ENCODE data around the gene KCNQ2. TPM values are rescaled to one million over a fixed set of nuclear protein-coding genes. Genes with fewer than 3 reads are reported as not detected.

Gene KCNQ2
- total and polyA plus RNA-seq, 2 donors = 0.14 to 2.1 TPM

DNA sequence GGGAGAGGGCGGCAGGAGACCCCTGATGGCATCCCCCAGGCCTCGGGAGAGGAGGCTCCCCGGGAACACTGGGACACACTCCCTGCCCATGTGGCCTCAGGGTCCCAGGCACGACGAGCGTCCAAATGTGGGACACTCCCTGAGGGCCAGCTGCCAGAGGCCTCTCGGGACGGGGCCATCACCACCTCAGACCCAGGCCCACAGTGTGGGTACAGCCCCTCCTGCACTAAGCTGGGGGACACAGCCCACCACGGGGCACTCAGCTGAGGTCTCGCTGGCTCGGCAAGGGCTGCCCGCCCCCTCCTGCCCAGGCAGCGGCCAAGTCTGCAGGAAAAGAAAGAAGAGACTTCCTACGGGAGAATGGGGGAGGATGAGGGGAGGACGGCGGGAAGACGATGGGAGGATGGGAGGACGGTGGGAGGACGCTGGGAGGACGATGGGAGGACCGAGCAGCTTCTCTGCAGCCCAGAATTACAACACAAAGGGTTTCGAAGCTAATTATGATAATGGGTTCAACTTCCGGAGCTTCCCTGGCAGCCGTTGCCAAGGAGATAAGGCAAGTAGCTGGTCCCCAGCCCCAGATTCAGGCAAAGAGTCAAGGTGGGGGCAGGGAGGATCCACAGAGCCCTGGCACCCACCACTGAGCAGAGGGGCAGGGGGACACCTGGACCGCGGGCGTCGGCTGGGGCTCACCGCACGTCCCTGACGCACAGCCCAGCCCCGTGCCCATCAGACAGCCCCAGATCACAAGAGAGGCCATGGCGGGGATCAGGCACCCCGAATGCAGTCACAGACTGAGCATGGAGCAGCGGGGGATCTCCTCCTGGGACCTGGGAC, 17.5 kb downstream of the KCNQ2 start:
- DNase-seq (ENCODE audit: extremely low spot score) = no peak
- Histone ChIP-seq H3K36me3 (ENCODE audit: insufficient read depth) (no peaks in the 10 kb centered on the region), H3K27ac (ENCODE audit: low read depth) (no peak overlapping the region), H3K4me1 (ENCODE audit: insufficient read depth) (no peaks in the 10 kb centered on the region), H3K4me3 (ENCODE audit: low read depth, low read length) (no peak overlapping the region)
- whole genome bisulfite sequencing = 40% methylated on average over 35 of the region's 35 CpGs

DNA sequence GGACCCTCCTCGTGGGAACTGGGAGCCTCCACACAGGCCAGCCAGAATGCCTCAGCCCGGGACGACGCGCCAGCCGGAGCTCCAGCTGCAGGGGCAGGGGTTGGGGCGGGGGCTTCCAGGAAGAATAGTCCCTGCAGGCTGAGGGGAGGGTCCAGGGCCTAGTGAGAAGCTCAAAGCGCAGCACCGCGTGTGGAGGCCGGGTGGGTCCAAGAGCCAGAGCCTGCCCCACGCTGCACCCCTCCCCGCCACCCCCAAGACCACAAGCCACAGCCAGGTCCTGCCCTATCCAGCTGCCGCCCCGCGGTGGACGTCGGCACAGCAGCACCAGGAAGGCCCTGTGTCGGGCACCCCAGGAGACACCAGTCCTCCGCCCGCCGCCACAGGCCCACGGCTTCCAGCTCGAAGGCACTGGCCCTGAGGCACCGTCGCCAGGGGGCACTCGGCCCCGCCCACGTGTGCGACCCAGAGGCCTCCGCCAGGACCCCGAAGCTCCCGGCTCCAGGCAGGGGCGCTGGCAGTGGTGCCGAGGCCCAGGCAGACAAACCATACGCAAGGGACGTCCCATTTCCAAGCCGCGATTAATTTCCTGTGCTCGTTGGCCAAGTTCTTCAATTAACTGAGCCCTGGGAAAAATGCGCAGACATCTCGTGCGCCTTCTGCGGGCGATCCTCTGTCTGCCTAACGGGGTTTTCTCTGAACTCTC, 19.5 kb downstream of the KCNQ2 start:
- Histone ChIP-seq H3K4me3 (ENCODE audit: low read depth, low read length) (no peak overlapping the region), H3K4me1 (ENCODE audit: insufficient read depth) (no peaks in the 10 kb centered on the region), H3K36me3 (ENCODE audit: insufficient read depth) (no peaks in the 10 kb centered on the region), H3K27ac (ENCODE audit: low read depth) (no peak overlapping the region)
- WGBS = 64% methylated on average over 46 of the region's 46 CpGs
- DNase-seq (ENCODE audit: extremely low spot score) = no peak

DNA sequence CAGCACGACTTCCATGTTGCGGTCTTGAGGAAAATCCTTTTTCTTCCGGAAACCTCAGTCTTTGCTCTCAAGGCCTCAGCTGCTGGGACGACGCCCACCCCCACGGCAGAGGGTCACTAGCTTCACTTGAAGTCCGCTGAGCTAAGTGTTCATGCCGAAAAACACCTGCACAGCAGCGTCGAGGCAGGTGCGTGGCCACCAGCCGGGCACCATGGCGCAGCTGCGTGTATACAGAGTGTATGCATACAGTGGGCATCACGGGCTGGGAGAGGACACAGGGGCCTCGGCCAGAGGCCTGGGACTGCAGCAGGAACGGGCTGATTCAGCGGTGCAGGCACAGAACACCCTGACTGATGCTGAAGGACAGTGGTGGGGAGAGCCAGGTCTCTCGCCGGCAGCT, 20.1 kb downstream of the KCNQ2 start:
- H3K4me1 ChIP-seq (ENCODE audit: insufficient read depth) = no peaks in the 10 kb centered on the region
- no peak for DNase-seq (ENCODE audit: extremely low spot score)
- H3K36me3 ChIP-seq (ENCODE audit: insufficient read depth) = no peaks in the 10 kb centered on the region
- no peak overlapping the region for H3K4me3 ChIP-seq (ENCODE audit: low read depth, low read length)
- H3K27ac ChIP-seq (ENCODE audit: low read depth) = no peak overlapping the region
- 86% methylated on average over 20 of the region's 20 CpGs for WGBS

DNA sequence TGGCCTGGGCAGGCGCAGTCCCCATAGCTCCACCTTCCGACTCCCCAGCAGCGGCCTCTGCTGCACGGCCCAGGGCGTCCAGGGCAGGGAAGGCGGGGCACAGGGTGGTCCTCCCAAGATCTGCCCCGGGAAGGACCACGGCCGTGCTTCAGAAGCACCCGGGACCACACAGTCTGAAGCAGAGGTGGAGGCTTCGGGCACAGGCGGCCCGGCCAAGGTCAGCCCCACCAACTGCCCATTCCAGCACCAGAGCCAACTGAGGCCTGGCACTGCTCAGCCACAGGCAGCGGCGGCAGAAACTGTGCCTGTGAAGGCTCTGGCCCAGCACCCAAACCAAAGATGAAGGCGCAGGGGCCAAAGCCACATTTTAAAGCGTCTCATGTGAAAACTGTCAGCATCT, 20.6 kb downstream of the KCNQ2 start:
- Histone ChIP-seq H3K4me1 (ENCODE audit: insufficient read depth) (no peaks in the 10 kb centered on the region), H3K27ac (ENCODE audit: low read depth) (no peak overlapping the region), H3K36me3 (ENCODE audit: insufficient read depth) (no peaks in the 10 kb centered on the region), H3K4me3 (ENCODE audit: low read depth, low read length) (no peak overlapping the region)
- WGBS = 91% methylated on average over 17 of the region's 17 CpGs
- DNase-seq (ENCODE audit: extremely low spot score) = no peak

DNA sequence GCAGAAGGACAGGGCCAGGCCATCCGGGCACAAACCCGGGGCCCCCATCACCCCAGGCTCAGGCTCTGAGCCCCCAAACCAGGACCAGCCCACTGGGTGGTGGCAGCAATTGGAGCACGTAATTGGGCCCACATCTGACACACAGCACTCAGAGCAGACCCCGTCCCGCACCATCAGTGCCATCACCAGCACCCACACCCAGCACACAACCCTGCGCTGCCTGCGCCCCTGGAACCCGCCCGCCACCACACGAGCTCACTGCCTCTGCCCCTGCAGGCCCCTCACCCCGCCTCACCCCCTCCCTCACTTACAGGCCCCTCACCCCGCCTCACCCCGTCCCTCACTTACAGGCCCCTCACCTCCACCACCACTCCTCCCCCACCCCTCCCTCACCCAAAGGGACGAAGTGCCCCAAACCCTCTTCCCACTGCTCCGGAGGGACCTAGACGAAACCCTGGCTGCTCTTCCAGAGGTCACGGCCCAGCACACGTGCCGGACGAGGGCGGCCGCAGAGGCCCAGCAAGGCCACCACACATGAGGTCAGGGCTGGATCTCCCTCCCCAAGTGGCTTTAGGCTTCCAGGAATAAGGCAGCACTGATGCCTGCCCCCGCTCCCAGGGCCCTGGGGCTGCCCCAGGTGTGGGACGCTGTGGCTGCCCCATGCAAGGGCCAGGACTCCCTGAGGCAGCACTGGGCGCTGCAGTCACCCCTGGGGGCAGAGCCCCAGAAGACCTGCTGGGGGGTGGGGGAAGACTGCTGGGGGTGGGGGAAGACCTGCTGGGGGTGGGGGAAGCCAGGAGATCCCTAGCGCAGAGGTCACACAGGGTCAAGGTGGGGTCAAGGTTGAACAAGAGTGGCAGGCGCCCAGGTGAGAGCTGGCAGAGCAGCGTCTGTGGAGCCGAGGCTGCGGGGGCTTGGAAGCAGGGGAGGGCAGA, 22.4 kb downstream of the KCNQ2 start:
- no peak overlapping the region for H3K27ac ChIP-seq (ENCODE audit: low read depth)
- WGBS = 82% methylated on average over 30 of the region's 30 CpGs
- no peak for DNase-seq (ENCODE audit: extremely low spot score)

DNA sequence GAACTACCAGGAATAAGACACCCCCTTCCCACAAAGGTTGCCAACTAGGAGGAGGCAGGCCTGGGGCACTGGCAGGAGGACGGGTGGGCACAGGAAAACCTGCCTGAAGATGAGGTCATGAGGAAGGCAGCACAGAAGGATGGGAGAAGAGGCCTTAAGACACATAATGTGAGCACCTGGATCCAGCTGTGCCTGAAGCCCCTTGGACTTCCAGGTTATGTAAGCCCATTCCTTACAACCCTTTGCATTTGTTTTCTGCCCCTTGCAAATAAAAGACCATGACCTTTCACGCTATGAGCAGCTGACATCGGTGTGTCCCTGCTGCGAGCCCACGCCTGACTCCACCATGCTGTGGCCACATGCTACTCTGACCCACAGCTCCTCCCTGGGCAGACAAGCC, 23.4 kb downstream of the KCNQ2 start:
- H3K4me1 ChIP-seq (ENCODE audit: insufficient read depth) = no peaks in the 10 kb centered on the region
- H3K36me3 ChIP-seq (ENCODE audit: insufficient read depth) = no peaks in the 10 kb centered on the region
- no peak overlapping the region for H3K4me3 ChIP-seq (ENCODE audit: low read depth, low read length)
- 88% methylated on average over 5 of the region's 5 CpGs for WGBS
- DNase-seq (ENCODE audit: extremely low spot score) = no peak
- no peak overlapping the region for H3K27ac ChIP-seq (ENCODE audit: low read depth)

More for the DNA sequence above, 22.4 kb downstream of the KCNQ2 start:
- Histone ChIP-seq H3K4me3 (ENCODE audit: low read depth, low read length) (no peak overlapping the region), H3K4me1 (ENCODE audit: insufficient read depth) (no peaks in the 10 kb centered on the region), H3K36me3 (ENCODE audit: insufficient read depth) (no peaks in the 10 kb centered on the region)

DNA sequence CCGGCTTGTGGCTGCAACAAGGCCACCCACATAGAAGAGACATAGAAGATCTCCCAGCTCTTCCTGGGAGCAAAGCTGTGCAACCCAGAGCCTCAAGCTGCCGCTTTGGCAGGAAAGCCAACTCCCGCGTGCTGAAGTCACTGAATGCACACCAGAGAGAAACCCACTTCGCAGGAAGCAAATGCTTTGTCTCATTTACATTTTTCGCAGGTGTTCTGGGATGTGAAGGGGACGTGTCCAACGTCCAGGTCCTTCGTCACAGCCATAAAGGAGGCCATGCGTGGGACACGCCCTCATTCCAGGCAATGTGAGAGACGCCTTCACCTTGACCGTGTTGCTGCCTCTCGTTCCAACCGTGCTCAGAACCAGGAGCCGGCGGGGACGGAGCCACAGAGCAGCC, 24.4 kb downstream of the KCNQ2 start:
- 44% methylated on average over 18 of the region's 18 CpGs for WGBS
- DNase-seq (ENCODE audit: extremely low spot score) = no peak
- no peaks in the 10 kb centered on the region for H3K4me1 ChIP-seq (ENCODE audit: insufficient read depth)
- no peak overlapping the region for H3K27ac ChIP-seq (ENCODE audit: low read depth)
- no peaks in the 10 kb centered on the region for H3K36me3 ChIP-seq (ENCODE audit: insufficient read depth)
- H3K4me3 ChIP-seq (ENCODE audit: low read depth, low read length) = no peak overlapping the region

DNA sequence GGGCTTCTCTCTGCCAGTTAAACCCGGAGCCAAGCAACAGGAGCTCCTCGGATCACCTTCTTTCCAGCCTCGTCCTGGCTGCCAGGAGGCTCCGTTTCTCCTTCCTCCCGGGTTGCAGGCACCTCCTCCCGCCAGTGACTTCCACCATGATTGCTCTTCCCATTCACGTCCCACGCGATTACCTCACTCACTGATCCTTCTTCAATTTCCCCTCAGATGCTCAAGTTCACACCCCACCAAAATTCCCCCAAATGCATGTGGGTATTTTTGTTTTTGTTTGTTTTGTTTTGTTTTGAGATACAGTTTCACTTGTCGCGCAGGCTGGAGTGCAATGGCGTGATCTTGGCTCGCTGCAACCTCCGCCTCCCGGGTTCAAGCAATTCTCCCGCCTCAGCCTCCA, 25.1 kb downstream of the KCNQ2 start:
- Histone ChIP-seq H3K4me3 (ENCODE audit: low read depth, low read length) (no peak overlapping the region), H3K4me1 (ENCODE audit: insufficient read depth) (no peaks in the 10 kb centered on the region), H3K27ac (ENCODE audit: low read depth) (no peak overlapping the region), H3K36me3 (ENCODE audit: insufficient read depth) (no peaks in the 10 kb centered on the region)
- WGBS = 86% methylated on average over 16 of the region's 16 CpGs
- no peak for DNase-seq (ENCODE audit: extremely low spot score)

DNA sequence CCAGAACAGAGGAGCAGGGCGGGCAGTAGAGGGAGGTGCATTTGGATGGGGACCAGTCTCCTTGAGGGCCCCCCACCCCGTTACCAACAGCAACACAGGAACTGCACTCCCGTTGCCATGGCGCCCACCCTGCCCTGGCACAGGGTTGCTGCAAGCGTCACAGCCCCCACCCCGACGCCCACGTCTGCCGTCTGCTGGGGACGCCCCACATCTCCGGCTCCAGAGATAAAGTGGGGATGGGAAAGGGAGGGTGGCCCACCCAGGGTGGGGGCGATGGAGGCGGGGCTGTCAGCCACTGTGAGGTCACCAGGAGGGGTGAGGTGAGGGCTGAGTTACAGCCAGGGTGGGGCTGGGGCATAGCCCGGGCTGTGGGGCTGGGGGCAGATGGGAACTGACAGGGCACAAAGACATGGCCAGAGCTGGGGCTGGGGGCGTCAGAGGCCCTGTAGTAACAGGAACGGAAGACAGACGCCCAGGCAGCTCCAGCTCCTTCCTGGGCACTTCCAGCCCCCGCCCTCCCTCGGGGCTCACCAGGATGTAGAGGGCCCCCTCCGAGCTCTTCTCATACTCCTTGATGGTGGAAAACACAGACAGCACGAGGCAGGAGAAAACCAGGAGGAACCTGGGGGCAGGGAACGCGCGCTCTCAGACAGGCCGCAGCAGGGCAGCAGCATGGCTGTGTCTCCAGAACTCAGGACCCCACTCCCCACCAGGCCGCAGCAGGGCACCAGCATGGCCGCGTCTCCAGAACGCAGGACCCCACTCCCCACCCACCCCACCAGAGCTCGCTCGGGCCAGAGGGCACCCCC, 26.0 kb downstream of the KCNQ2 start:
- WGBS = 43% methylated on average over 31 of the region's 31 CpGs

DNA sequence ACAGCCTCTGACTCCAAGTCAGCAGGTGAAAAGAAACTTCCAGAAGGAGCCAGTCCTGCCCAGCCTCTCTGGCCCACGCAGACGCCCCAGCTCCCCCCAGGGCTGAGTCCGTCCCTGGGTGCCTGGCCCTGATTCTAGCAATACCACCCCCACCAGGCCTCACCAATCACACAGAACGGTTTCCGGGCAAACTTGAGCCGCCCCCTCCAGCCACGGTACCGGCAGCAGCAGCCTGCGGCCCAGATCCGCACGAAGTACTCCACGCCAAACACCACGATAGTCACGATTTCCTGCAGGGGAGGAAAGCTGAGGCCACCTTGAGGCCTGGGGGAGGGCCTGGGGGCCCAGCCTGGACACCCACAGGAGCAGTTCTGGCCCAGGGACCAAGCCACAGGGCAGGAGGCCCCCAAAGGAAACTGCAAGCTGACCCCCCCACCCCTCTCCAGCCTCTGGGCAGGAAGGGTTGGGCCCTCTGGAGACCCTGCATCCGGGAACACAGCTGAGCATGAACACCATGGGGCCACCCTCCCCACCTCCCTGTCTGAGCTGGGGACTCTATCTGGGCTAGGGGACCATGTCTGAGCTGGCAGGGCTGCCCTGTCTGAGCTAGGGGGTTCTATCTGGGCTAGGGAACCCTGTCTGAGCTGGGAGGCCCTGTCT, 27.2 kb downstream of the KCNQ2 start:
- 80% methylated on average over 15 of the region's 15 CpGs for WGBS
- H3K36me3 ChIP-seq (ENCODE audit: insufficient read depth) = no peaks in the 10 kb centered on the region
- no peak for DNase-seq (ENCODE audit: extremely low spot score)
- no peaks in the 10 kb centered on the region for H3K4me1 ChIP-seq (ENCODE audit: insufficient read depth)
- H3K4me3 ChIP-seq (ENCODE audit: low read depth, low read length) = no peak overlapping the region
- H3K27ac ChIP-seq (ENCODE audit: low read depth) = no peak overlapping the region

More for the DNA sequence above, 26.0 kb downstream of the KCNQ2 start:
- Histone ChIP-seq H3K4me3 (ENCODE audit: low read depth, low read length) (no peak overlapping the region), H3K36me3 (ENCODE audit: insufficient read depth) (no peaks in the 10 kb centered on the region), H3K4me1 (ENCODE audit: insufficient read depth) (no peaks in the 10 kb centered on the region), H3K27ac (ENCODE audit: low read depth) (no peak overlapping the region)
- no peak for DNase-seq (ENCODE audit: extremely low spot score)

DNA sequence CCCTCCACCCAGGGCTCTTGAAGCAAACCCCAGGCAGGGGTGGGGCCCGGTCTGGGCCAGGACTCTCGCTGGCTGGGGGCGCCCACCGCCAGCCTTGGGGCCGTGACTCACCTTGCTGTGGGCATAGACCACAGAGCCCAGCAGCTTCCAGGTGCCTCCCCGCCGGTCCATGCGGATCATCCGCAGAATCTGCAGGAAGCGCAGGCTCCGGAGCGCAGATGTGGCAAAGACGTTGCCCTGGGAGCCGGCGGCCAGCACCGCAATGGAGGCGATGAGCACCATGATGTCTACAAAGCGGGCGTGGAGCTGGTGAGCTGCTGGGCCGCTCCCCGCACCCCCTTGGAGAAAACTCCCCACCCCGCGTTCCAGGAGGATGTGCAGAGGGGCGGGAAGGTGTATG, 27.9 kb downstream of the KCNQ2 start:
- no peak overlapping the region for H3K27ac ChIP-seq (ENCODE audit: low read depth)
- H3K4me3 ChIP-seq (ENCODE audit: low read depth, low read length) = no peak overlapping the region
- WGBS = 91% methylated on average over 24 of the region's 24 CpGs
- H3K4me1 ChIP-seq (ENCODE audit: insufficient read depth) = no peaks in the 10 kb centered on the region
- no peaks in the 10 kb centered on the region for H3K36me3 ChIP-seq (ENCODE audit: insufficient read depth)
- no peak for DNase-seq (ENCODE audit: extremely low spot score)

DNA sequence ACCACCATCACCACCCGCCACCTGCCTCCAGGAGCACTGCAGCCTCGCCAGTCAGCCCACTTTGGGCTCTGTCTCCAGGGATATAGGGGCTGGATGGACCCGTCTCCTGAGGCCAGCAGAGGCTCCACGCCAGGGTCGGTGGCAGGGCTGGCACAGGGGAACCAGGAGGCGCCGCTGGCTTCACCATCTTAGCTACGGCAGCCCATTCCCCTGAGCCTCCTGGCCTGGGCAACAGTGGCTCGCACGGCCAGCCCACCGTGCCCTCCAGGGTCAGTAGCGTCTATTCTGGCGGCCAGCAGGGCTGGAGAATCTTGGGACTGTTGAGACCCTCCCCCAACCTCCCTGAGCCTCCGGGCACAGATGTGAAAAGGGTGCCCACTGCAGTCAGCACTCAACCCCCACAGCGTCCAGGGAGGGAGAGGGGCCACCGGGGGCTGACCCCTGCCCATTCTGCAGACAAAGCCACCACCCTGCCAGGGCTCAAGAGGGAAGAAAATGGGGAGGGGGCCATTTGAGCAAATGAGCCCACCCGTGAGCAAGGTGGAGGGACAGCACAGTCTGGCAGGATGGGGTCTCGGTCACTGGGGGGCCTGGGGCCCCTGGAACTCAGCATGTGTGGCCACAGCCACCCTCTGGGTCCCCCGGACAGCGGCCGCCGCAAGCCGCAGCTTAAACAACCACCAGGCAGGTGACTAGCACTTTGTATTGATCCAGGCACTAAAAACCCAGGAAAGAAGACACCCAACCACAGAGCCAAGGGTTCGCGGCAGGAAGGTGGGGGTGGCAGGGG, 28.7 kb downstream of the KCNQ2 start:
- no peak for DNase-seq (ENCODE audit: extremely low spot score)
- Histone ChIP-seq H3K36me3 (ENCODE audit: insufficient read depth) (no peaks in the 10 kb centered on the region), H3K4me3 (ENCODE audit: low read depth, low read length) (no peak overlapping the region), H3K4me1 (ENCODE audit: insufficient read depth) (no peaks in the 10 kb centered on the region), H3K27ac (ENCODE audit: low read depth) (no peak overlapping the region)
- WGBS = 89% methylated on average over 25 of the region's 25 CpGs

Data from urinary bladder (tissue), 4 donors.